Stimulated activated CD8-positive, alpha-beta memory T cell treated with anti-CD3 and anti-CD28 coated beads, Interleukin-2, amount 100 ng/mL, for 48 hours (primary cell): ENCODE data around the gene EIF3F.
"Not testable (repeated sequence)": the region's sequence is repeated elsewhere in the genome, so short reads cannot be mapped to it uniquely, and the experiment has no call there.

Source experiments
- DNase-seq, 2 donors: peaks; one replicate each; pipeline ENCODE4 v3.0.0-alpha.2; 2020; ENCODE audit warnings: low read depth in 2 of 2

Gene EIF3F

DNA sequence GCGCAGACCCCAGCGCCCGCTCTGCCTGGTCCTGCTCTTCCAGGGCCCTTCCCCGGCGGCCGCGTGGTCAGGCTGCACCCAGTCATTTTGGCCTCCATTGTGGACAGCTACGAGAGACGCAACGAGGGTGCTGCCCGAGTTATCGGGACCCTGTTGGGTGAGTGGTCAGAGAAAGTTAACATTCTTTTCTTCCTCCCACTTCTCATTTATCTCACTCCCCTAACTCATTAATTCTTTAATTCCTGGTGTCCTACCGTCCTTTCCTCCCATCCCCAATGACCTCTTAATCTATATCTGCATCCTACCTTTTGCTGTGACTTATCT lies 385 bp downstream of the EIF3F start:
- DNase-seq: not testable (repeated sequence)

DNA sequence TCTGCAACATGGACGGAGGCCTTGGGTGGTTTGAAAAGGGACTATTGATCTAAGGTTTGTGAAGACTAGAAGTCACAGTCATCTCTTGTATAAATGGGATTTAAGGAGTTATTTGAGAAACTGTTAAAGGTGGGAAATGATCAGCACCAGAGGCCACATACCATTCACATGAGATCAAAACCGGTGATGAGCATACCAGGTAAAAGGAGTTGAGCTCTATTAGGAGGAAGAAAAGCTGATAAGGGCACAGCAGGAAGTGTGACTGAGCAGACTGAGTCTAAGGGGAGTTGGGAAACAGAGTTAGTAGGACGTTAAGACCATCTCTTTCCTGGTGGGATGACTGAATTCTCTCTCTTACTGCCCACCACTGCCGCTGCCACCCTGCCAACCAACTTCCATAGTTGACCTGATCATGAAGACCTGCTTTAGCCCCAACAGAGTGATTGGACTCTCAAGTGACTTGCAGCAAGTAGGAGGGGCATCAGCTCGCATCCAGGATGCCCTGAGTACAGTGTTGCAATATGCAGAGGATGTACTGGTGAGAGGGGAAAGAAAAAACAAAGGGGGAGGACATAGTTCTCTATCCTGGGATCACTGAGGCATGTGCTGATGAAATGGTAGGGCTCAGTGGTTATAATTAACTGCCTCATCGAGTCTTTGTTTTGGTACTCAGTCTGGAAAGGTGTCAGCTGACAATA lies 7.6 kb downstream of the EIF3F start:
- DNase-seq: no peak

GRCh38 chr11:7999795-8000194 lies 12.7 kb downstream of the EIF3F start:
- no peak for DNase-seq

DNA sequence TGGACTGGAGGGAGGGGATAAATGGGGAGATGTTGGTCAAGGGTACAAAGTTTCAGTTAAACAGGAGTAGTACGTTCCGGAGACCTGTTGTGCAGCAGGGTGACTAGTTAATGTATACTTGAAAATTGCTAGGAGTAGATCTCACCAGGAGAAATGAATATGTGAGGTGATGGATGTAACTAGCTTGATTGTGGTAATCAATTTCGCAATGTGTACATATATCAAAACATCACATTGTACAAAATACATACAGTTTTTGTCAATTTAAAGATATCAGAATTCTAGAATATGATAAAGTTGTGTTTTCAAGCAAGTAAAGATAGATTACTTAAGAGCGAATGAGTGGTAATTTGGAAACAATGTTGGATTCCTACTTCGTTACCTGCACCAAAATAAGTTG lies 13.3 kb downstream of the EIF3F start:
- no peak for DNase-seq

DNA sequence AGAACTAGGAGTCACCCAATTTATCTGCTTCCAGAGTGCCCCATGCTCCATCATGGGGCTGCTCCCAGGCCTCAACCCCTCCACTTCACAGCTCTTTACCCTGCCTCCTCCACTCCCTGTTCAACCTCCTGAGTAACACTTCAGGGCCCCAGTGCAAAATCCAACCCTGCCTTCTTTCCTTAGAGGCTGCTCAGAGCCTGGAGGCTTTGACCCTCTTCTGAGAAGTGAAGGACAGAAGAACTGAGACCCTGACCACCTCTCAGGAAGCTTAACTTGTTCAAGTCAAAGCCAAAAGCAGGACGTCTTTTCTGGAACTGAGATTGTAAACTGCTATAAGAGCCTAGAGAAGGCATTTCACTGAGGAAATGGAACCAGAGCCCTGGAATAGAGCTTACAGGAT lies 15.5 kb downstream of the EIF3F start:
- no peak for DNase-seq

DNA sequence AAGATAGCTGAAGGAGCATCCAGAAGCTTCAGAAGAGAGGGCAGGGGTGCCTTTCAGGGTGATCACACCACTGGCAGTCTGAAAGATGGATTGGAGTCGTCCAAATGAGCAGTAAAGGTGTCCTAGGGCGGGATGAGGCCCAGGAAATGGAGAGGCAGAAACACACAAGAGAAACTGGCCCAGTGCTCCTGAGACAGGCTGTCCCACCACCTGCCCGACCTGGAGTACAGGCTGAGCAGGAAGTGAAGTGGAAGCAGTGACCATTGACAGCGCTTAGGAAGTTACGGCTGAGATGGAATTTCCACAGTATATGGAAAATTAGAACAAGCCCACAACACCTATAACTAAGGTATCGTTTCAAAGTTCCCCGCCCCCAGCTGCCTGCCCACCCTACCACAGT lies 16.1 kb downstream of the EIF3F start:
- no peak for DNase-seq

DNA sequence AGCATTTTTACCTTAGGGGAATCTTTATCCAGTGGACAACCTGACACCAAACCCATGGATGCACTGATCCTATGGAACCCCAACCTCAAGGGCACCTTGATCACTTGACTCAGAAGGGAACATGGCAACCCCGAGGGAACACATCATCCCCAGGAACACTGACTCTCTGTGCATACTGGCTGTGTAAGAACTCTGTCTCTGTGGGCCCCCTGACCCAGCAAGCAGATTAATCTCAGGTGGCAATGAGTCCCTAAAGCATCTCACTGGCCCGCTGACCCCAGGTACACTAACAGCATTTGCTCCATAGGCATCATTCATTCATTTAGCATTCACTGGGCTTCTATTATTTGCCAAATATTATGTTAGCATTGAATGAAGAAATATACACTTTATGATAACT lies 16.9 kb downstream of the EIF3F start:
- no peak for DNase-seq

GRCh38 chr11:8005556-8005955 lies 18.4 kb downstream of the EIF3F start:
- DNase-seq: no peak

DNA sequence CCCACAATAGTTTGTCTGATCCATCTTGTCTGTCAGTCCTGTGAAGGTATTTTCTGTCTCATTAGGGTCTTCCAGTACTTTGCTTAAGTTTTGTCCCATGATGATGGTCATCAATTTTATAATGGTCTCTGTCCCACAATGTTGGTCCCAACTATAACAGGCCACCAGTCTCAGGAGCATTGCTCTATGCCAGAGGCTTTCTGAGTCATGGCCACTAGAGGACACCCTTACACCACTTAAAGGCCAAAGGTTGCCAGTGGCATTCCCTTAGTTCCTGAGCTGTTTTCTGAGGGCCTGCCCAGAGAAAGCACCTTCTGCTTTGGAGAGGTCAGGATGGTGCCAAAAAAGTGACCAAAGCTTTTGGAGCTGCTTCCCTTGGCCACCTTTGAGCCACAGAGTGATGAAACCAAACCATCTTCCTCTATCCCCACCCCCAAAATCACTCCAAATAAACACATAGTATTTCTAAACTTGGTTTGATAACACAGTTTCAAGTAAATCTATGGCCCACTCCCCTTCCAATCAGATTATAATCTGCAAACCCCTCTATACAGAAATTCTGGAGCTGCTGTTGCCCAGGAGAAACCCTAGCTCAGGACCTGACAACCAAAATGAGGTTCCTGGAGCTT lies 19.3 kb downstream of the EIF3F start:
- DNase-seq: peak in 1 of 2 donors; percentile 10

DNA sequence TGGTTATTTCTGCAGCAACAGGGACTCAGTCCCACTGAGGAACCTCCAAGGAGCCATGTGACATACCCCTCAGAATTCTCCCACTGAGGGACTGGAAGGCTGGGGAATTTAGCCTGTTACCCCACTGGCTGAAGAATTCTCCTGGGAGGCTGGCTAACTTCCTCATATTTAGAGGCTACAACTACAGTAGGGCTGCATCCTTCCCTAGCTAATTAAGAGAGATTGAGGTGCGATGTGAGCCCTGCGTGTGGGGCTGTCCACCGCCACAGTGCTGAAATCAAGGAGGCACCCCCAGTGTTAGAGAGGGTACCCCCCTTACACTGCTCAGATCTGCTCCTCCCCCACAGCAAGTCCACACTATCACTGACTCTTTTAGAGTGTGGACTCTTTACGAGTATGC lies 21.1 kb downstream of the EIF3F start:
- DNase-seq: no peak

GRCh38 chr11:8009856-8010255 lies 22.7 kb downstream of the EIF3F start:
- no peak for DNase-seq

DNA sequence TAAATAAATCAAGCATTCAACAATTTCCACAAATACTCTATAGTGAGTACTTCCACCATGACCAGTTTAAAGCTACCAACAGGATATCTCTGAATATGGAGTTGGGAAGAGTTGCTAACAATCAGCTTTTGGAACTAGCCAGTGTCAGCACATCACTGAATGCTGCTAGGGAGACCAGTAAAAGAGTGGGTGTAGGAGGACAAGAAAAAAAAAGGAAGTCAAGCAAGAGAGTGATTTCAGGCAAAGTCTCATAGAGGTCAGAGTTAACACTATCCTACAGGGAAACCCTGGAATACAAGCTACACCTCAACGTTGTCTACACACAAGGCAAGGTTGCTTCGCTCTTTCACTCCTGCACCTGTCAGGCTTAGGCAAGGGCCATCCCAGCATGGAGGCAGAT lies 24.2 kb downstream of the EIF3F start:
- no peak for DNase-seq

GRCh38 chr11:8011981-8012444 lies 24.9 kb downstream of the EIF3F start:
- DNase-seq: no peak

GRCh38 chr11:8013833-8014232 lies 26.7 kb downstream of the EIF3F start:
- DNase-seq: no peak

DNA sequence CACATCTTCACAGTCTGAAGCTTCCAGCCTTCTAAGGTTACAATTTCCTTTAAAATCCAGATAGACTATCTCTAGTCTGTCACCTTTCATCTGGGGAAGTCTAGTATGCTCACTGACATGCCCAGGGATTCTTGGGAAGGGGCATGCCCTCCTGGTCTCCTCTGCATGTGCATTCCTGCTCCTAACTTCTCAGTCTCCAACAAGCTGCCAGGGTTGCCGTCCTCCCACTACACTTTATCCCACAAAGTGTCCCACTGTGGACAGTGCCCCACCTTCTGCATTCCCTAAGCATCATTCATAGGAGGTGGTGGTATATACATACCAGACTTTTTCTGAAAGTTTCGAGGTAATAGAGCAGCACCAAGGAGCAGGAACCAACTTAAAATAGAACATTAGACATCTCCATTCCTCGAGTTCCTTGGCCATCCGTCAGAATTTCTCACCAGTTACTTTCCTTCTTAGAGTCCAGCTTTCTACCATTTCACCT lies 28.7 kb downstream of the EIF3F start:
- no peak for DNase-seq

DNA sequence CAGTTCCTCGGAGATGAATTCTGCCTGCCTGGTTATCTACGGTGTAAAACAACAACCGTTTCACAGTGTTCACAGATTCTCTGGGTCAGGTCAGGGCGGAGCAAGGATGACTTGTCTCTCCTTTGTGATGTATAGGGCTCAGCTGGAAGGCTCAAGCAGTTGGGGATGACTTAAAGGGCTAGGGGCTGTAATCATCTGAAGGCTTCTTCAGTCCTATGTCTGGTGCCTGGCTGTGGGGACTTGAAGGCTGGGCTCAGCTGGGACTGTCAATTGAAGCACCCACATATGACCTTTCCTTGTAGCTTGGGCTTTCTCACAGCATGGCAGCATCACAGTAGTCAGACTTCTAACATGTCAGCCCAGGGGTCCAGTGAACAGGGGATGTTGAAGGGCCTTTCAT lies 29.3 kb downstream of the EIF3F start:
- DNase-seq: no peak

DNA sequence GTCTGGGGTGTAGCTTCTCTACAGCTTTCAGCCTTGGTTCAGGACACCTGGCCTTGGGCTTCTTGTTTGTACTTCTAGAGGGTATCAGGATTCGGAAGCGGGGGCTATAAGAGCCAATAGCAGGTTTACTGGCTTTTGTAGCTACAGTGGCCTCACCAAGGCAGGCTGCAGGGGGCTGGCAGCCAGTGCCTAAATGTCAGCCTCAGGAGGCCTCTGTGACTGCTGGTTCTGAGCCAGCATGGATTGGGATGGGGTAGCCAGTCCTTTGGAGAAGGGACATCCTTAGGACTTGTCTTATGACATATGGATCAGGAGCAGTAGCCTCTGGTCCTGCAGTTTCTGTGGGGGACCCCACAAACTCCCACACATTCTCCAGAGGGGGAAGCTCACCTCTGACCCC lies 29.9 kb downstream of the EIF3F start:
- no peak for DNase-seq

DNA sequence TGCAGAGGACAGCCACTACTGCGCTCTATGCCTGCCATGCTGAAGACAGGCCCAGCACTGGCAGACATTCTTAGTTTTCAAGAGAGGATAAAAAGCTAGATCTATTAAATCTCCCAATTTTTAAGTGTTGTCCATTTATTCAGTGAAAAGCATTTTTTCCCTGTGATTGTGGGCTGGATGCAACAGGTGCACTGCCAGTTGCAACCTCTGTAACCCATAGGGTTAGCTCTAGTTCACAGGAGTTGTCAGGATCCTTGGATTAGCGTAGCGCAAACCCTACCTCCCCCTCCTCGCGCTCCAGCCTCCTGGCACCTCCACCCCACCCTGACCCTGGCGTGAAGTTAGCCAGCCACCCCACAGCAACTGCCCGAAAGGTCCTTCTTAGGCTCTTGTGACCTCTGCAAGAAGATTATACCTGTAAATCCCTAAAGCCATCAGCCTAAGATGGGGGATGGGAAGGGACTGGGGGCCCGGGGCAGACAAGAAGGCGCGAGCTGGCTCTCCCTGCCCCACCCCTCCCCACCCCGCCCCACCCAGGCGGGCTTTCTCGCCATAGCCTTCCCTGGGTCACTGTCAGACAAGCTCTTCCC lies 30.9 kb downstream of the EIF3F start:
- DNase-seq: no peak

DNA sequence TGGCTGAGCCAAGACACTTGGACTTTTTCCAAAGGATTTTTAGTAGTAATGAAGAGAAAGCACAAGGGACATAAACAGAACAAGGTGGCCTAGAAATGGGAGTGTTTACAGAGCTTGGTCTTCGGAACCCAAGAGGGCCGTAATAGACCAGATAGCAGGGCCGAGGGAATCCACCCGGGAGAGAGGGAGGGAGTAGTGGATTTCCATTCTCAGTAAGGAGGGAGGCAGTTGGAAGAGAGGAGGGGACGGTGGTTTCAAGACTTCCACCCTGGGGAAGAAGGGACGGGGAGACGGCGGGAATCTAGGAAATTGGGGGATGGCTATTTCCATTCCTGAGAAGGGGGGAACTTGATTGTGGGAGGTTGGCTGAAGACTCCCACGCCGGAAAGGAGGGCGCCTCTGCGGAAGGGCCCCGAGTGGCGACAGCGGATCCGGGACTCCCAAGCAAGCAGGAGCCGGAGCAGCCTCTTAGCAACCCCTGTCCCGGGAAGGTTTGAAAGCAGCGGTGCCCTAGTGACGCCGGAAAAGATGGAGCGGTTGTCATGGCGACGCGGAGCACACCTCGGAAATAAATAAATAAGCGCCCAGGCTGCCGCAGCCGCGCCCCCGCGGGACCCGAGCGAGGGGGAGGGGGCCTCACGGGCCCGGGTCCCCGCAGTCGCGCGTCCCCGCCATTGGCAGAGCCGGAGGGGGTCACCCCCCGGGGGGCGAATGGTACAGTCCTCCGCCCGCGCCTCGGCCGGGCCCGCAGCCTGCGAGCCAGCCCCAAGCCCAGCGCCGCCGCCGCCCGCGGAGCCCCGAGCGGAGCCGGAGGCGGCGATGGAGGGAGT lies 31.6 kb downstream of the EIF3F start:
- DNase-seq: peak; percentile 27 to 36

DNA sequence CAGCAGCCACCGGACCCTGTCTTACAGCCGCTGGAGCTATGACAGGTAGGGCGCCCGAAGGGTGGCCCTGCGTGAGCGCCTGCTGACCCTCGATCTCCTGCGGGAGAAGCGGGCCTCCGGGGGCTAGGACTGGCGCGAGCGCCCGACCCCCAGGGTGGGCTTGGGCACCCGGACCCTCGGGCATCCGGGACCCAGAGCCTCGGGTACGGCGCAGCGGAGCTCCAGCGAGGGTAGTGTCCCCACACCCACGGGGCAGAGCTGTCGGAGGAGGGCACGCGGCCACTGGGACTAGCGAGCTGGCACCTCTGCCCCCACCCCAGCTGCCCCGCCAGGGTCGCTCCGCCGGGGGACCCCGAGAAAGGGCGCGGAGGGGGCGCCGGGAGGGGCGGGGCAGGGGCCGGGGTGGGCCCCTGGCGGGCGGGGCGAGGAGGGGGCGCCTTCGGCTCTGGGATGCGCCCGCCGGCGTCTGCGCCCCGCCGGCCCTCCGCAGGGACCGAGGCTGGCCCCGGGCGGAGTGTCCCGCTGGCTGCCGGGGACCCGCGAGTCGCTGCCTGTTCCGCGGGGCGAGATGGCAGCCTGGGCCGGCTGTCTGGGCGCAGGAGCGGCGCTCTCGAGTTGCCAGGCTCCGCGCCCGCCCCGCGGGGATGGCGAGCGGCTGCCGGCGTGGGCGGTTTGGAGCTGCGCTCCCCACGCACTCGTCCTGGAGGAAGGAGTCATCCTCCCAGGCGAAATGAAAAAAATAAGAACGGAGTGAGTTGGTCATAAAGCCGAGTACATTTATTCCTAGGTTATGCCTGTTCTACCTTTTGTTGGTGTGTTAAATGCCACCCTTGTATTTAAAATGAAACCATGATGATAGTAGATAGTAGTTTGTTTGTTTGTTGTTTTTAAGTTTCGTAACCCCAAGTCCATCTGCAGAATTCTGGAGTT lies 32.4 kb downstream of the EIF3F start:
- DNase-seq: peak; percentile 13 to 14

DNA sequence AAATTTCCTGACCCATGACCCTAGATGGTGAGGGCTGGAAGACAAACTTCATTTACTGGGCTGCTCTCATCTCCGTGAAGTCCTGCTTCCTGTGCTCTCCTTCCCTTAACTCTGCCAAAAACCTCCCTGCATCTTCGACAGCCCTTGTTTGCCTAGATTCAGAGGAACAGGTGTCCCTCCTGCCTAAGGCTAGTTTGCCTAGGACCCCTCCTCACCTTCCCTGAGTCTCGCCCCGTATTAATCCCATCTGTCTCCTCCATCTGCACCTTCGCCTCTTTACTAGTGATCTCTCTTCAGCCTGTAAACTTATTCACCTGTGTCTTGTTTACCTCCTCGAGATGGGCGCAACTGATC lies 33.1 kb downstream of the EIF3F start:
- DNase-seq: no peak
